HG02678 (cell line): ENCODE data around the gene SIRPA.

ENCODE experiments used
- ATAC-seq: cut with Tn5 transposase; IDR thresholded peaks from one replicate; pipeline ENCODE4 v1.9.1; 2021; ENCODE audit warnings: mild to moderate bottlenecking, moderate library complexity; ENCODE audit not compliant: unreplicated experiment

The SIRPA gene

GRCh38 chr20:1870323-1870722, 24.9 kb upstream of the SIRPA start:
- ATAC-seq, result no peak

GRCh38 chr20:1870792-1871550, 24.2 kb upstream of the SIRPA start:
- ATAC-seq, result peak; percentile 49

DNA sequence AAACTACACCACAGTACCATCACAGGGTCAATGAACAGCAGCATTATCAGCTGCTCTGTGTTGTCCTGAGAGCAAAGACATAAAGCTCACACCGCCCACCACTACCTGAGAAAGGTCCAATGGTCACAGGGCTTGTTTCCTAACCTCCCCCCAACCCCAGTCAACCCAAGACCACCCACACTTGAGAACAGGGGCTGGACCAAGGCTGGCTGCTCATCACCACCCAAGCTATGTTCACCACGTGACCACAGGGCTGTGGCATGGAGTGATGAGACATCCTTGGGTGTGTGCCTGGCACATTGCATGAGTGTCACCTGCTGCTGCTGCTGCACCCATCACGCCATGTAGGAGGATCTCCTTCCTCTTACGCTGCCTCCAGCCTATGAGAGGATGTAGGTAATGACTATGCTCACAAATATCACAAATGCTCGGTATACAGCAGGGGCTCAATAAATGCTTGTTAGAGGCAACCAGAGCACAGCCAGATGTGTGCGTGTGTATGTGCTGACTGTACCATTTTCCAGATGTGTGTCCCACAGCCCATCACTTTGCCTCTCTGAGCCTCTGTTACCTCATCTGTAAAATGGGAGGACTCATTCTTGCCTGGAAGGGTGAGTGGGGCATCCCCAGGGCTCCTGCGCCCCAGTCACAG, 23.3 kb upstream of the SIRPA start:
- ATAC-seq, result peak; percentile 53

- no peak for ATAC-seq
These were observed 22.6 kb upstream of the SIRPA start for GRCh38 chr20:1872459-1873097.

DNA sequence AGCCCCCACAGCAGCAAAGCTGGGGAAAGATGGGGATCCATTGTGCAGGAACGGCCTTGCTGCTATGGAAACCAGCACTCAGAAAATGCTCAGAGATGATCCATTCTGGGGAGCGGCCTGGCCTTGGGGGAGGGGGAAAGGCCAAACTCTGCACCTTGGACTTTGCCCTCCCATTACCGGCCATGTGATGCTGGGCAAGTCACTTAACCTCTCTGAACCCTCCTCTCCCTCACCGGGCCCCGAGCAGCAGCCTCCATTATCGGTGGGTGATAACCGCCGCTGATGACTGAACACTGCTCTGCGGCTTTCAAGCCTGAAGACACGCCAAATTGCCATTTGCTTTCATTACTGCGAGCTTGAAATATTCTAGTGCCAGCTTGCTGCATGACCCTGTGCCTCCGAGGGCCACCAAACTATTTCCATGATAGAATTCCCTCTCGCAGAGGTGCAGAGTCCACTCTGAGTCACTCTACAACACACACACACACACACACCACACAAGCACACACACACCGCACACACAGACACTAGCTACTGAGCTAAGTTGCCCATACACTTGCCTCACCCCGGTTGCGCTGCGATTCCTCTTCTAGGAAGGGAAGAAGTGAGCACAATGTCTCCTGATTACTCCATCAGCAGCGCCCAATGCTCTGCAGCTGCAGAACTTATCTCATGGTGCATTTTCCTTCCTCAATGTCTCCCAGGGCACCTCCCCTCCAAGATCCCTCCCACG, 20.6 kb upstream of the SIRPA start:
- ATAC-seq, result no peak

- ATAC-seq, result no peak
These were observed 20.0 kb upstream of the SIRPA start for GRCh38 chr20:1875183-1875554.

DNA sequence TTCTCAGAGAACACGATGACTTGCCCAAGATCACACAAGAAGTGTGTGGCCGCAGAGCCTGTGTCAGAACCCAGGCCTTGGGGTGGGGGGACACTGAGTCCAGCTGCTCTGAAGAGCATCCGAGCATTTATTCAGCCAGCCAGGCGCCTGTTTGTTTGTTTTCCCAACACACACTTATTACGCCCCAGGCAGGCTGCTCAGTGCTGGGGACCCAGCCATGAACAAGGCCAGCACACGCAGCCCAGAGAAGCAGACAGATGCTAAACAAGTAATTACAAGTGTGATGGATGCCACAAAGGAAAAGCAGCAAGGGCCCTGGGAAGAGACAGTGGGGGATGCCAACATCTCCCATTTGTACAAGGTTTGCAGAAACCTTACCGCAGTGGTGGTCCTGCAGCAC, 19.4 kb upstream of the SIRPA start:
- no peak for ATAC-seq

DNA sequence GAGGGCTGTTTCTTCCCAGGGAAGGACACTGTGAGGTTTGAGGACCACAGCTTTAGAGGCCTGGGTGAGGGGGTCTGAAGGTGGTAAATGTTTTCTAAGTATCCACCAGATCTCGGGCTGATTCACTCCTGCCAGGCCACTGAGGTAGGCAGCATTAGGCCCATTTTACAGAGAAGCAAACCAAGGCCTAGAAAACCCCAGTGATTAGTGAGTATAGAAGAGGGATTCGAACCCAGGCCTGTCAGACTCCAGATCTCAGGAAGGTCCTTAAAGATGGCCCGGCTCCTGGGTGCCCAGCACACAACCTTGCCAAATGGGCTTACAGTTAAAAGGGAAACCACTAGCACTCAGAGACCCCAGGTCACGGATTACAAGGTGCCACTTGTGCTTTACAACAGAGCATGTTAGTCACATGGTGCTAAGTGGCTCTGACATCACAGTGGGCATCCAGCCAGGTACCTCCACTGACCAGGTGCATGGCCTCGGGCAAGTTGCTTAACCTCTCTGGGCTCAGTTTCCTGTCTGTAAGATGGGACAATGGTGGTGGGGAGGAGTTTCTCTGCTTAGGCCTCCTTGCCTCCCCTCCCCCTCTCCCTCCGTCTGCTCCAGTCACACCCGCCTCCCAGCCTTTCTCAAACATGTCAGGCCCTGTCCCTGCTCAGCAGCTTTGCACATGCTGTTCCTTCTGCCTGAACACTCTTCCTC, 18.8 kb upstream of the SIRPA start:
- ATAC-seq, result no peak

- ATAC-seq, result no peak
These were observed 18.1 kb upstream of the SIRPA start for GRCh38 chr20:1876975-1877608.

GRCh38 chr20:1877609-1878200, 17.5 kb upstream of the SIRPA start:
- no peak for ATAC-seq

DNA sequence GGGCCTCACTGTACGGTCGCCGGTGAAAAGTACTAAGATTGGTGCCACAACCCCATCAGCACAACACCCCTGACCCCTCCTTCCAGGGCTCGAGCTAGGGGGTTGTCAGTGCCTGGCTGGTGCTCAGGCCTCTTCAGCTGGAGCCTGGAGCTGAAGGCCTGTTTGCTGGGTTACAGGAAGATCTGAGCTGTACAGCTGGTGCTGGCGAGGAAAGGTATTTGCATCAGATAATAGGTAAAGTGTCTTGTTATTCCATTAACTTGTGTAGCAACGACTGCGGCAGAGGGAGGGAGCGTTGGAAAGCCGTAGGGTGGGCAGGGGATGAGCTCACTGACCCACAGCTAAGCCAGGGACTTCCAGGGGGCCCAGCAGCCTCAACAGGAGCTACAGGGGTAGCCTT, 15.8 kb upstream of the SIRPA start:
- ATAC-seq, result no peak

DNA sequence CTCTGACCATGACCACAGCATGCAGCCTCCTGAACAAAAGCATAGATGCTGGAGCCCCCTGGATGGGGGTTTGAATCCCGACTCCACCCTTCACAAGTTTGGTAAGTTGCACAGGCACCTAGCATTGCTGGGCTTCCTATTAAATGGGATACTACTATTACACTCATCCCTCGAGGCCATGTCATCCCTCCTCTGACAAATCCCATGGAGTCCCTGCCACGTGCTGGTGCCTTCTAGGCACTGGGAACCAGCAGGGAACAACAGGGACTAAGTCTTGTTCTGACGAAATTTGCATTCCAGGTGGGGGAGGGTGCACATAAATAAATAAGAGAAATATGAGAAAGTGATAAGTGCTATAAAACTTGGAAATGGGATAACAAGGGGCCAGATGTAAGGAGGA, 15.3 kb upstream of the SIRPA start:
- no peak for ATAC-seq

GRCh38 chr20:1880529-1881239, 14.5 kb upstream of the SIRPA start:
- ATAC-seq, result no peak

DNA sequence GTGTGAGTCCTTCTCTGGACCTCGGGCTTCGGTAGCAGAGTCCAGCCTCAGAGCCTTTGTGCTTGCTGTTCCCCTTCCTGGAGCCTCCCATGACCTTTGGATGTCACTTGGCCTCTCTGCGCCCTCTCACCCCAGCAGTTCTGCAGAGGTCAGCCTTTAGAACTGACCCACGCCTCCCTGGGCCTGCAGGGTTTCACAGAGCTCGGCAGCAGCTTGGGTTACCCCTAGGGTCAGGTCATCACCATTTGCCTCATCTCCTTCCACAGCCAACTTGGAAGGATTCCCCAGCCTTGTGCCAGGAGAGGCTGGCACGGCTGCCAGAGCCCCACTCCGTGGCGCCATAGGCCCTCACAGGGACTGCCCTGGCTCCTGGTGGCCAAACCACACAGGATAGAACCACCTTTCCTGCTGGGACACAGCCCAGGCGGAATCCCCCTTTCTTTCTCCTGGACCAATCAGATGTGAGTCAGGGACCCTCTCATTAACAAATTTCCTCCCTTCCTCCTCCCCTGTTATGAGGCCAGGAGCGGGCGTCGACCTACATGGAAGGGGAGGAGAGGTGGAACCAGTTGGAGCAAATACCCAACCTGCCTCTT, 13.9 kb upstream of the SIRPA start:
- no peak for ATAC-seq

DNA sequence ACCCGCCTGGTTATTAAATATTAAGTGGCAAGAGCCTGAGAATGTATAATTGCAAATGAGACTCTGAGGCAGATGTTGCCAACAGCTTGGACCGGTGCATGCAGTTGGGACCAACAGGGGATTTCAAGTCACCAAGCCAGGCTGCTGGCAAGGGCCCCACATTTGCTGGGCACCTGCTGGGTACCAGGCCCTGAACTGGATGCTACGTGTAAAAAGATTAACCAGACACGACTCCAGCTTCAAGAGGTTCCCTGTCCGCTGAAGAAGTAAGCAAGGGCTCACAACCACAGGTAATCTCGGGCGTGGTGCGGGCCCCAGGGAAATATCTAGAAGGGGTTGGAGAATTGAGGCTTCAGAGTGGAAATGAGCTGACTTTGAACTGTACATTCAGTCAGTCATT, 13.2 kb upstream of the SIRPA start:
- ATAC-seq, result no peak

DNA sequence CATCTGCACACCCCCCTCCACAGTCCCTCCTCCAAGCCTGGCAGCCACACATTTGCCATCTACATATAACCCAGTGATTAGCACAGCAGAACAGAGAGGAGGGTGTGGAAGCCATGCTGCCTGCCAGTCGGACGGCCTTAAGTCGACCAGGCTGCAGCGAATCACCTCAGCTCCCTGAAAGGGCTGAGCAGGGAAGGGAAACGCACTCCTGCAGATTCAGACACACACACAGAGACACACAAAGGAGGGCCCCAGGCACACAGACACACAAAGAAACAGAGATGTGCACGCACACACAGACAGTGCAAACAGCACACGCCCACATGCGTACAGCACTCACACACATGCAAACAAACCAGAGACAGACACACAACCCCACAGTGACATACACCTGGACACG, 11.2 kb upstream of the SIRPA start:
- ATAC-seq, result no peak

GRCh38 chr20:1885254-1885653, 10.0 kb upstream of the SIRPA start:
- no peak for ATAC-seq

DNA sequence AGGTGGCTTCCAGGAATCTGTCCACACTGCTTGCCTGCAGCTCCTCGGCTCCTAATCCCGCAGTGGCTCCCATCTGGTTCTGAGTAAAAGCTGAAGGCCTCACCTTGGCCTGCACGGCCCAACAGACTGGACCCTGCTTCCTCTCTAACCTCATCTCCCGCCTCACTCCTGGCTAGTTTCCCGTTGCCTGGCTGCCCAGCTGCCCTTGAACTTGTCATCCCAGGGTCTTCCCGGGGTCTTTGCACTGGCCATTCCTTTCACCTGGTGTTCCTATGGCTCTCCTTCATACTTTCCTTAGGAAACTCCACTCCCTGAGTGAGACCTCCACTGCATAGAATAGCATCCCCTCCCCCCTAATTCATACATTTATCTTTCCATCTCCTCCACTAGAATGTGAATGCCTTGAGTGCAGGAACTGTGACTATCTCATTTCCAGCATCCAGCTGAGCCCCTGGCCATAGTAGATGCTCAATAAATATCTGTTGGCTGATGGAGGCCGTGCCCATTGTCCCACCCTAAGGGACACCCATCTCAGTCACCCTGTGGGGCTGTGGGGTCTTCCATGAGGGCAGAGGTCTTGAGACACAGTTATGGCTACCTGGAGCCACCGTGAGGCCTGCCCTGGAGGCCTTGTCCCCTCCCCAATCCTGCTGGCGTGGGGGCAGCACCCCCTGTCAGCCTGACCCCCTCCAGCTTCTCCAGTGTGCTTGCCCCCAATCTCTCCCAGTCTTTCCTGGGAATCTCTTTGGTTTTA, 9.1 kb upstream of the SIRPA start:
- no peak for ATAC-seq
